ENCODE results near the gene PLA2G2F.
"Not testable (repeated sequence)": the region's sequence is repeated elsewhere in the genome, so short reads cannot be mapped to it uniquely, and the experiment has no call there.

The PLA2G2F gene

DNA sequence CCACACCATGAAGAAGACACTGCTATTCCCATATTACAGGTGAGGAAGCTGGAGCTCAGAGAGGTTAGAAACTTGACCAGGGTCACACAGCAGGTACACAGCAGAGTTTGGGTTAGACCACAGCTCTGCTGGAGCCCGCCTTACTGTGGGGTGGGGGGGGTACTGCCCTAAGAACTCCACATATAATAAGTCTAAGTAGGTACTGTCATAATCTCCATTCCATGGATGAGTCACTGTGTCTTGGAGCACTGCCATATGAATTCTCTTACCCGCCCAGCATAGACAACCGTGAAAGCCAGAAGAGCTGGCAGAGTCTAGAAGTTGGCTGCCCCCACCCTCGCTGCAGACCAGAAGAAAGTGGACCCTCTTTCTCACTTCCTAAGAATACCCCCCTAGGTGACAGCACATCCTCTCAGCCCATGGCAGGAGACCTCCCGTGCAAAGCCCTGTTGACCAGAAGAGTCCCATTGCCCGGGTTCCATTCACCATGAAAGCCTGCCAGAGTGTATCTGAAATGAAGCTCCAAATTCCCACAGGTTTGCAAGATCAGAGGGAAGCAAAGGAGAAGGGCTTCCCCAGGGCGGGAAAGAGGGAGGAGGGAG, 14.6 kb upstream of the PLA2G2F start:
- Mint-ChIP-seq H3K27me3 (peaks cover 39% of the 10 kb centered on the region), H3K9me3 (no peaks in the 10 kb centered on the region), H3K4me3 (no peak overlapping the region), H3K36me3 (no peaks in the 10 kb centered on the region), H3K4me1 (no peaks in the 10 kb centered on the region), H3K27ac (no peak overlapping the region)
- CTCF ChIA-PET = no interaction called here
- DNase-seq = no peak

DNA sequence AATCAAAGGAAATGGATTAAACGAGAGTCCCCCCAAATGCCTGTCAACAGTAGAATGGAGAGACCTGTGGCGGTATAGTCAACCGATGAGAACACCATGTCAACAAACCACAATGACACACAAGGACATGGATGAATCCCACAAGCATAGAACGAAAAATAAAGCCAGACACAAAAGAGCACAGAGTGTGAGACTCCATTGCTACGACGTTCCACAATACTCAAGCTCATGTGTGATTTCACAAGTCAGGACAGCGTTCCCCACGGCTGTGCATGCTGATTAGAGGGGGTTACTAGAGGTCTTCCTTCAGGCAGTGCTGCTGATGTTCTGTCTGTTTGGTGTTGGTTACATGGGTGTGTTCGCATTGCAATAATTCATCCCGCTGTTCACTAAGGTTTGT, 14.0 kb upstream of the PLA2G2F start:
- CTCF ChIA-PET = no interaction called here
- DNase-seq = no peak
- no peaks in the 10 kb centered on the region for H3K9me3 Mint-ChIP-seq
- no peak overlapping the region for H3K4me3 Mint-ChIP-seq
- no peak overlapping the region for H3K27ac Mint-ChIP-seq
- no peaks in the 10 kb centered on the region for H3K4me1 Mint-ChIP-seq
- no peaks in the 10 kb centered on the region for H3K36me3 Mint-ChIP-seq
- H3K27me3 Mint-ChIP-seq = peaks cover 33% of the 10 kb centered on the region

DNA sequence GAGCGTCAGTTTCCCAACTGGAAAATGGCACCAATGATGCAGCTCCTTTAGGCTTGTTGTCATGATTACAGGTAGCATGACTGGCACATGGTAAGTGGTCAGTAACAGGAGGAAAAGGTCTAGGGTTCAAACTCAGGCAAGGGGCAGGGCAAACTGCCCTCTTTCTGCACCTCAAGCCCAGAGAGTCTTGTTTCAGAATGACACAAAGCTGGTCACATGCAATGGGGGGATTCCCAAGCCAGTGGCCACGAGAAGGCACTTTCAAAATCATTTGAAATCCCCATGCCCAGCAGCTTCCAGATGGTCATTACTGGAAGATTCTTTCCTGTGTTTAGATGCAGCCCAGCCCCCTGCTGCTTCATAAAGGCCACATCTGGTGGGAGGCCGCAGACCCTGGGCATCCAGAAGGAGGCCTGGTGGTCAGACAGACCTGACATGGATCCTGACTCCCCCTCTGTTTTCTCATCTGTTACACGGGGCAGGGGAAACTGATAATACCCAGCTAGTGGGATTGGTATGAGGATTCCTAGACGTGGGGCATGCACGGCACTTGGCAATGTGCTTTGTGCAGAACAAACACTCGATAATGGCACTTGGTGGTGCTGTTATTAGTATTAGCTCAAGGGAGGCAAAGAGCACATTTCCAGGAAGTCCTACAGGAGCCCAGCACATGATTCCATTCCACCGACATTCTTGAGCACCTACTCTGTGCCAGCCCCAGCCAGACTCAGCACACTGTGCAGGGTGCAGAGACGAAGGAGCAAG, 12.9 kb upstream of the PLA2G2F start:
- Mint-ChIP-seq H3K9me3 (no peaks in the 10 kb centered on the region), H3K4me1 (no peaks in the 10 kb centered on the region), H3K27ac (no peak overlapping the region), H3K4me3 (no peak overlapping the region), H3K36me3 (no peaks in the 10 kb centered on the region), H3K27me3 (peaks cover 30% of the 10 kb centered on the region)
- no peak for DNase-seq
- CTCF ChIA-PET = interaction anchor here (0.6 to 1.5 kb wide), 4 partner anchors 15 to 203 kb away, joined by 3 read pairs; no protein-coding TSS in a partner anchor

DNA sequence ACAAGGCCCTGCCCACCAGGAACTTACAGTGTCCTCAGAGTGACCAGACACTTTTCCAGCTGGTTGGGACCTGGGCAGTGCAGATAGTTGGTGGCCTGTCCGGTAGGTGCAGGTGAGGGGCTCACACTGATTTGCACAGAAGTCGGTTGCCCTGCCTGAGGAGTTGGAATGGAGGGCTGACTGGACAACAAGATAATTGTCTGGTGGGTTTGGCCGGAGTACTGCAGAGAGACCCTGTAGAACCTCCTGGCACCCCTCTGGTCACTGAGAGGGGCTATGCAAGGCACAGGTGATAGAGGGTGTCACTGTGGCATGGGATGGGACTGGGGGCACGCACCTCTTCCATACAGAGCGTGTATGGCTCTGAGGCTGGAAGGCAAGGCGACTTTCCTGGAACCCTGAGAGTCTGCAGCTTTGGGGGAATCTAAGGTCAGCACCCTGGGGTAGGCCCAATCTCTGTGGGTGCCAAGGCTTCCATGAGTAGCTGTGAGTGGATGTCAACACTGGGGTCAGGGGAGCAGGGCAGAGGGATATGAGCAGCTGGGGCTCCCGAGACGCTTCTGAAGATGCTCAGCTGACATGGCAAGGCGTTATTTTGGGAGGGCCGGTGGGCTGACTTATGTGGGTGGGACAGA, 12.2 kb upstream of the PLA2G2F start:
- no peaks in the 10 kb centered on the region for H3K9me3 Mint-ChIP-seq
- H3K36me3 Mint-ChIP-seq = no peaks in the 10 kb centered on the region
- H3K4me3 Mint-ChIP-seq = no peak overlapping the region
- DNase-seq = no peak
- no peak overlapping the region for H3K27ac Mint-ChIP-seq
- no peaks in the 10 kb centered on the region for H3K4me1 Mint-ChIP-seq
- CTCF ChIA-PET = interaction anchor here (0.6 to 1.5 kb wide), 3 partner anchors 16 to 141 kb away, joined by 3 read pairs; no protein-coding TSS in a partner anchor
- peaks cover 24% of the 10 kb centered on the region for H3K27me3 Mint-ChIP-seq

DNA sequence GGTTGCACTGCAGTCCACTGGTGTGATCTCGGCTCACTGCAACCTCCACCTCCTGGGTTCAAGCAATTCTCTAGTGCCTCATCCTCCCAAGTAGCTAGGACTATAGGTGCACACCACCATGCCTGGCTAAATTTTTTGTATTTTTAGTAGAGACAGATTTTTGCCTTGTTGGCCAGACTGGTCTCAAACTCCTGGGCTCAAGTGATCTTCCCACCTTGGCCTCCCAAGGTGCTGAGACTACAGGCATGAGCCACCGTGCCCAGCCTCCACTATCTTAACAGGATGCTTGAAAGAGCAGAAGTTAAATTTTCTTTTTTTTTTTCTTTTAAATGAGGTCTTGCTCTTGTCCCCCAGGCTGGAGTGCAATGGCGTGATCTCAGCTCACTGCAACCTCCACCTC, 8.6 kb upstream of the PLA2G2F start:
- CTCF ChIA-PET, DNase-seq, H3K27ac Mint-ChIP-seq, H3K4me1 Mint-ChIP-seq, H3K4me3 Mint-ChIP-seq, H3K9me3 Mint-ChIP-seq, H3K36me3 Mint-ChIP-seq: not testable (repeated sequence)
- peaks cover 21% of the 10 kb centered on the region for H3K27me3 Mint-ChIP-seq

DNA sequence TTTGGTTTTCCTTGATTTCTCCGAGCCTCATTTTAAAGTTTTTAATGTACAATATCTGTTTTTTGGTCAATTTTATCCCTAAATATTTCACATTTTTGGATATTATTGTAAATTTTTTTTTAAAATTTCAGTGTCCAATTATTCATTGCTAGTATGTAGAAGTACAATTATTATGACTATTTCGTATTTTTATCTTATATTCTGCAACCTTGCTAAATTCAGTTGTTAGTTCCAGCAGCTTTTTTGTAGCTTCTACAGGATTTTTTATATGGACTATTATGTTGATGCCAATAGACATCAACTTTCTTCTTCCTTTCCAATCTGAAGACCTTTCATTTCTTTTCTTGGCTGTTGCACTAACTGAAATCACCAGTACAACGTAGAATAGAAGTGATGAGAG, 4.1 kb upstream of the PLA2G2F start:
- H3K27me3 Mint-ChIP-seq = peaks cover 30% of the 10 kb centered on the region
- no peaks in the 10 kb centered on the region for H3K9me3 Mint-ChIP-seq
- no peaks in the 10 kb centered on the region for H3K36me3 Mint-ChIP-seq
- CTCF ChIA-PET = no interaction called here
- no peak overlapping the region for H3K4me3 Mint-ChIP-seq
- no peak for DNase-seq
- no peak overlapping the region for H3K27ac Mint-ChIP-seq
- H3K4me1 Mint-ChIP-seq = no peaks in the 10 kb centered on the region

DNA sequence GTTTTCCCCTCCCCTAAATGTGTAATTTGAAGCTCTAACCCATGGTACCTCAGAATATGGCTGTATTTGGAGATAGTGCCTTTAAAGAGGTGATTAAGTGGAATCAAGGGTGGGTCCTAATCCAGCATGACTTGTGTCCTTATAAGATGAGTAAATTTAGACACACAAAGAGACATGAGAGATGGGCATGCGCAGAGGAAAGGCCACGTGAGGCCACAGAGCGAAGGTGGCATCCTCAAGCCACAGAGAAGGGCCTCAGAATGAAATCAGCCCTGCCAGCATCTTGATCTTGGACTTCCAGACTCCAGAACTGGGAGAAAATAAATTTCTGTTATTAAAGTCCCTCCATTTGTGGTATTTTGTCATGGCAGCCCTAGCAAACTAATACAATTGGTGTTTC, 2.9 kb upstream of the PLA2G2F start:
- Mint-ChIP-seq H3K4me1 (no peaks in the 10 kb centered on the region), H3K9me3 (no peaks in the 10 kb centered on the region), H3K27me3 (peaks cover 30% of the 10 kb centered on the region), H3K36me3 (no peaks in the 10 kb centered on the region), H3K27ac (no peak overlapping the region), H3K4me3 (no peak overlapping the region)
- CTCF ChIA-PET = interaction anchor here (1.2 kb wide), 1 partner anchor 10 kb away, joined by 3 read pairs; no protein-coding TSS in a partner anchor
- no peak for DNase-seq

DNA sequence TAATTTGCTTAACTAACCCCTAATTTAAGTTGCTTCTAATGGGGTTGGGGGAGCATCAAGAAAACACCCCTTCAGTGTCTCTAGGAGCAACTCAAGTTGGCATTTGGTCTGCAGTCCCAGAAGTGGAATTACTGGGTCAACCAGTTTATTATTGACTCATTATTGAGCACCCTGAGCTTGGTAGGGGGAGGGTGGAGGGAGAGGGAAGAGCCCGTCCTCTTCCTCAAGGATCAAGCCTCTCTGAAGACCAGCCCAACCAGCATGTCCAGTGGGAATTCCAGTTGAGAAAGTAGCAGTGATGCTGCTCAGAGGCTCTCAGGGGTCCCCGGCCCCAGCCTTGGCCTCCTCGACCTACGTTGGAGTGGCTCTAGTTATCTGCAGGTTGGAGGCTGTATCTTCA, 2.1 kb upstream of the PLA2G2F start:
- Mint-ChIP-seq H3K9me3 (no peaks in the 10 kb centered on the region), H3K27me3 (peaks cover 30% of the 10 kb centered on the region), H3K4me3 (no peak overlapping the region), H3K4me1 (no peaks in the 10 kb centered on the region), H3K36me3 (no peaks in the 10 kb centered on the region), H3K27ac (no peak overlapping the region)
- CTCF ChIA-PET = interaction anchor here (1.2 kb wide), 1 partner anchor 9 kb away, joined by 3 read pairs; no protein-coding TSS in a partner anchor
- DNase-seq = no peak

DNA sequence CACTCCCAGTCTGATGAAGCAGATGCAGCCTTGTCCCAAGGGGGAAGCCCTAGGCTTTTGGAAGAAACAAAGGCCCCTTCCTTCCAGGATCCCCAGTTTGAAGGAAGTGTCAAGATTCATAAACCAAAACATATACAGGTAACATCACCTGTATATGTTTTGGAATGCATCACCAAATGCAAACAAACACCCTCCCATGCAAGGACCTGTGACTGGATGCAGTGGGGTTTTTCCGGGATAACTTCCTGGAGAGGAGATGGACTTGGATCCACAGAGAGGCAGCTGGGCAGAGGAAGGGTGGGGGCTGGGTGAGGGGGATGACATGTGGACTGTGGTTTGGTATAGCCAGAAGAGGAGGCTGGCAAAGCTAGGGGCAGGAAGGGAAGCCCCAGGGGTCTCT, 1.5 kb upstream of the PLA2G2F start:
- no peak overlapping the region for H3K27ac Mint-ChIP-seq
- H3K9me3 Mint-ChIP-seq = no peaks in the 10 kb centered on the region
- peaks cover 30% of the 10 kb centered on the region for H3K27me3 Mint-ChIP-seq
- no peaks in the 10 kb centered on the region for H3K4me1 Mint-ChIP-seq
- CTCF ChIA-PET = no interaction called here
- H3K4me3 Mint-ChIP-seq = no peak overlapping the region
- no peaks in the 10 kb centered on the region for H3K36me3 Mint-ChIP-seq
- no peak for DNase-seq

DNA sequence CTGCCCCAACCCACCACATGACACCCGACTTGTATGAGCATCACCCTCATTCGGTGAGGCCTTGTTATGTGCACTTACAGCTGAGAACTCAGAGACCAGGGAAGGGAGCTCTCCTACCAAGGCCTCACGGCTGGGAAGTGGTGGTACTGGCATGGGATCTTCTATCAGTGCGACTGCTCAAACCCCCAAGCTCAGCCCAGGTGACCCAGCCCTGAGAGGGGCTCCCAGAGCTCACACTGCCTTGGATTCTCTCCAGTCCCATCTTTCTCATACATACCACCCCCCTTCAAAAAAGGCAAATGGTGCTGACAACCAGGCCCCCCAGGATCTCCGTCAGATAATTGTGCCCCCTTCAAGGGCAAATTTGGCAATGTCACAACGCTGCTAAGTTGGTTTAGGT, 777 bp upstream of the PLA2G2F start:
- Mint-ChIP-seq H3K9me3 (no peaks in the 10 kb centered on the region), H3K27me3 (peaks cover 25% of the 10 kb centered on the region), H3K27ac (no peak overlapping the region), H3K36me3 (no peaks in the 10 kb centered on the region), H3K4me1 (no peaks in the 10 kb centered on the region), H3K4me3 (no peak overlapping the region)
- CTCF ChIA-PET = no interaction called here
- DNase-seq = peak; percentile 10

DNA sequence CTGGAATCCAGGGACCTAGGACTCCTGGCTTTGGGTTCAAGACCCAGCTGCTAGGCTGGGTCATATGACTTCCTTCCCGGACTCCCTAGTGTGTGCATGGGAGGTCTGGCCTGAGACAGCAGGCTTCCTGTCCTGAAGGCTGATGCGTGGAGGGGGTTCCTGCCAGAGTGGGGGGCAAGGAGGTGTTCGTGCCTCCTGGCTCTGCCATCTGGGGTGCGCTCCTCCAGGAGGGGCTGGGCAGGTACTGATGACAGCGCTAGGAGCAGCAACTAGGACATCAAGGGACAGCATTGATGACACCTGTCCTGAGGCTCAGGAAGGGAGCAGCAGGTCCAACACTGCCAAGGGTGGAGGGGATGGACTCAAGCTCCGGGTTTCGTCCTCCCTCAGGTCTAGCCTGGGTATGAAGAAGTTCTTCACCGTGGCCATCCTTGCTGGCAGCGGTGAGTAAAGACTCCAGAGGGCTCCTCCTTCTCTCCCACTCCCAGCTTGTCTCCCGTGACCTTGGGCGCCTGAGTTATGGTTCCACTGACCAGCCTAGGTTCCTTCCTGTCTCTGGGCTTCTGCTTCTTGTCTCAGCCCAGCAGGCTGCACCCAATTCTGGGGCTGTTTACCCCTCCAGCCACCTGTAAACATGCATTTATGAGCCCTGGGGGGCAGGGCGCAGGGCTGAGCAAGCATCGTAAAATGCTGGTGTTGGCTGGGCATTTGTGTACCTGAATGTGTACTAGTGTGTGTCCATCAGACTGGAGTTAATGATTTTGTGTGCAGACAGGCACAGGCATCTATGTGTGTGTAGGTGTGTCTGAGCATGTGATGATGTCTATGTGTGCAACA, 871 bp downstream of the PLA2G2F start:
- H3K27me3 Mint-ChIP-seq = peaks cover 12% of the 10 kb centered on the region
- no peak for DNase-seq
- no peaks in the 10 kb centered on the region for H3K9me3 Mint-ChIP-seq
- no peaks in the 10 kb centered on the region for H3K4me1 Mint-ChIP-seq
- no peak overlapping the region for H3K4me3 Mint-ChIP-seq
- no peaks in the 10 kb centered on the region for H3K36me3 Mint-ChIP-seq
- H3K27ac Mint-ChIP-seq = no peak overlapping the region
- CTCF ChIA-PET = no interaction called here

DNA sequence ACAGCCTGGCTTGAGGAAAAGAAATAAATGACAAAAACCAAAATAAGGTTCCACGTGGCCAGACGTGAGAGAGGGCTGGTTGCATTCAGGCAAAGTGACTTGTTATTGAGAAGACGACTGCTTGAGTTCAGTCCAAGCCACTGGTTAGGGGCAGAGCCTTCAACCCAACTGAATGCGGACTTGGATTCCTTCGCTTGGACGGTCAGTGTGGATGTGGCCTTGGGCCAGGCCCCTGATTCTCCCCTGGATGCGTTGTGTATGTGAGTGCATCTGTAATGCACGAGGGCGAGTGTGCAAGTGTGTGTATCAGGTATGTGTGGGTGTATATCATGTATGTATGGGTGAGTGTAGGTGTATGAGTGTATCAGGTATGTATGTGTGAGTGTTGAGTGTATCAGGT, 1.9 kb downstream of the PLA2G2F start:
- no peaks in the 10 kb centered on the region for H3K4me1 Mint-ChIP-seq
- CTCF ChIA-PET = no interaction called here
- H3K9me3 Mint-ChIP-seq = no peaks in the 10 kb centered on the region
- H3K4me3 Mint-ChIP-seq = no peak overlapping the region
- H3K36me3 Mint-ChIP-seq = no peaks in the 10 kb centered on the region
- no peak for DNase-seq
- peaks cover 15% of the 10 kb centered on the region for H3K27me3 Mint-ChIP-seq
- no peak overlapping the region for H3K27ac Mint-ChIP-seq

DNA sequence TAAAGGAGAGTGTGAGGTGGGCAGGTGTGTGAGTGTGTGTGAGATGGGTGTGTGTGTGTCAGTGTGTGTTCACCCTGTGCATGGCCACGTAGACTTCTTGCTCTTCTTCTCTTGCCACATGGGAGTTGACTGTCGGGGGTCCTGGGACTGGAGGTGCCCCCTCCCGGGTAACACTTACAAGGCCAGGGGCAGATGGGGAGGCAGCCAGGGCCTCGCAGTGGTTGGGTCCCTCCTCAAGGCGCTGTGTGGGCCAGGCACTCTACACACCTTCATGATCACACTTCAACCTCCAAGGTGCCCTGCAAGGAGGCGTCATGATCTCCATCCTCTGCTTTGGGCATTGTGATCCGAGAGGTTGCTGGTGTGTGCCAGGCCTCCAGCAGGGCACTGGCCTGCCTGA, 2.3 kb downstream of the PLA2G2F start:
- Mint-ChIP-seq H3K27me3 (peaks cover 20% of the 10 kb centered on the region), H3K27ac (no peak overlapping the region), H3K4me1 (no peaks in the 10 kb centered on the region)

DNA sequence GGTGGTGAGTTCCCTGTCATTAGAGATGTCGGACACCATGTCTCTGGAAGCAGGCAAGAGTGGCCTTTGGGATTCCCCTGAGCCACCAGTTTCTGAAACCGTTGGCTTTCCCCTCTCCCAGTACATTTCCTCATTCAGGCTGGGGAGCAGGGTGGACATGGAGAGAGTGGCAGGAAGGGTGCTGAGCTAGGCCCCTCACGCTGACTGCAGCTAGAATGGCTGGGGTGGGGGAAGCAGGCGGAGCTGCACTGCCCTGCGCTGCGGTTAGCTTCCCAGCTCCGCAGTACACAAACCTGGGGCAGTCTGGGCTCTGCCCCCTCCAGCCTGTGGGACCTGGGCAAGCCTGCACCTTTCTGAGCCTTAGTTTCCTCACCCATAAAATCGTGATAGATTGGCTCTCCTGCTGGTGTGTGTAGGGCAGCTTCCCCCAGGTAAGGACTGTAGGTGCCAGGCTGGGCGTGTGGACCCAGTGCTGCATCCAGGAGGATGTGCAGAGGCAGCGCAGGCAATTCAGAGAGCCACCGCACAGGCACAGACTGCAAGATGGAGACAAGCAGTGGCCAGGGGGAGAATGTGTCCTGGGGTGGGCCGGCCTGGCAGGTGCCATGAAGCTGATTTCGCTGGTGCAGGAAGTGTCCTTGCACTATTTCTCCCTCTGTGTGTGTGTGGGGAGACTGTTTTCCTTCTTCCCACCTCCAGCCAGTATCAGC, 3.0 kb downstream of the PLA2G2F start:
- no peak overlapping the region for H3K27ac Mint-ChIP-seq

More for the DNA sequence above, 2.3 kb downstream of the PLA2G2F start:
- Mint-ChIP-seq H3K36me3 (no peaks in the 10 kb centered on the region), H3K9me3 (no peaks in the 10 kb centered on the region), H3K4me3 (no peak overlapping the region)
- CTCF ChIA-PET = no interaction called here
- no peak for DNase-seq

More for the DNA sequence above, 3.0 kb downstream of the PLA2G2F start:
- no peaks in the 10 kb centered on the region for H3K4me1 Mint-ChIP-seq
- H3K4me3 Mint-ChIP-seq = no peak overlapping the region
- DNase-seq = no peak
- CTCF ChIA-PET = interaction anchor here (1.2 kb wide), 1 partner anchor 10 kb away, joined by 4 read pairs; no protein-coding TSS in a partner anchor
- no peaks in the 10 kb centered on the region for H3K9me3 Mint-ChIP-seq
- H3K36me3 Mint-ChIP-seq = no peaks in the 10 kb centered on the region
- peaks cover 18% of the 10 kb centered on the region for H3K27me3 Mint-ChIP-seq

Measured in activated naive CD4-positive, alpha-beta T cell treated with anti-CD3 and anti-CD28 coated beads, Interleukin-2, amount 10 ng/mL, durations not matched to agents 7 days and 5 days (primary cell).